Gastroesophageal sphincter (tissue), 4 donors: ENCODE data around the gene MYMX. TPM values are rescaled to one million over a fixed set of nuclear protein-coding genes. Genes with fewer than 3 reads are reported as not detected.

Experiments
- ATAC-seq: fragments of 150-250 bp; one replicate; pipeline ENCODE4 v1.9.1; 2016; ENCODE audit warnings: mild to moderate bottlenecking, moderate library complexity
- H3K27ac ChIP-seq, 4 donors: fragments of 200-600 bp; sonication (generic) in 3 of 4; 1 replicate in 3 of 4; 2 replicates in 1 of 4; pipeline ENCODE4 v1.5.1; 2016 to 2019
- H3K27me3 ChIP-seq: fragments of 200-600 bp; sonication (generic); one replicate; pipeline ENCODE4 v1.5.1; 2019
- H3K36me3 ChIP-seq, 2 donors: fragments of 200-600 bp; sonication (generic); one replicate each; pipeline ENCODE4 v1.5.1; 2019; ENCODE audit warnings: control low read depth in 1 of 2
- H3K4me1 ChIP-seq, 3 donors: fragments of 200-600 bp; sonication (generic); 1 replicate in 2 of 3; 2 replicates in 1 of 3; pipeline ENCODE4 v1.5.1; 2016 to 2019; ENCODE audit warnings: control low read depth in 2 of 3
- H3K4me3 ChIP-seq, 2 donors: fragments of 200-600 bp; sonication (generic); one replicate each; pipeline ENCODE4 v1.5.1; 2019; ENCODE audit warnings: mild to moderate bottlenecking in 1 of 2, moderate library complexity in 1 of 2
- H3K9me3 ChIP-seq, 3 donors: fragments of 200-600 bp; sonication (generic); one replicate each; pipeline ENCODE4 v1.5.1; 2017 to 2019; ENCODE audit warnings: control low read depth in 2 of 3
- EP300 ChIP-seq: sonication (generic); formaldehyde crosslinking; IDR thresholded peaks from one replicate; pipeline ENCODE4 v1.6.1; 2017; ENCODE audit warnings: antibody characterized with exemption, mild to moderate bottlenecking
- POLR2A ChIP-seq, 2 donors: fragments of 450-650 bp; IDR thresholded peaks; one replicate each; pipeline ENCODE4 v1.6.1; 2017; ENCODE audit warnings: antibody characterized with exemption in 2 of 2, mild to moderate bottlenecking in 2 of 2, moderate library complexity in 1 of 2
- POLR2AphosphoS5 ChIP-seq: sonication (generic); formaldehyde crosslinking; IDR thresholded peaks from one replicate; pipeline ENCODE4 v1.6.1; 2017; ENCODE audit warnings: antibody characterized with exemption
- WGBS, 2 donors: methylation state at CpG; one replicate each; pipeline ENCODE4 v1.1.5; 2018; ENCODE audit warnings: low coverage in 1 of 2; 5-methylcytosine and 5-hydroxymethylcytosine counted together
- total RNA-seq, 4 donors: library from RNA; depleted of rRNA; stranded (reverse); fragments of >200 nt; gene quantifications; one replicate each; pipeline ENCODE4 v1.1.0, GENCODE V29; 2016
- TF ChIP-seq, protein P1 (sequence below), 4 experiments: fragments of 200-600 bp in 2 of 4; fragments of 450-650 bp in 2 of 4; sonication (generic) in 1 of 4; IDR thresholded peaks; one replicate each; pipeline ENCODE4 v1.5.1; 2017 to 2019; ENCODE audit warnings: antibody characterized with exemption in 4 of 4, mild to moderate bottlenecking in 2 of 4, moderate library complexity in 2 of 4

The MYMX gene
- total RNA-seq, 4 donors from 2014 or later, result 1.4 TPM; not detected in 3

DNA sequence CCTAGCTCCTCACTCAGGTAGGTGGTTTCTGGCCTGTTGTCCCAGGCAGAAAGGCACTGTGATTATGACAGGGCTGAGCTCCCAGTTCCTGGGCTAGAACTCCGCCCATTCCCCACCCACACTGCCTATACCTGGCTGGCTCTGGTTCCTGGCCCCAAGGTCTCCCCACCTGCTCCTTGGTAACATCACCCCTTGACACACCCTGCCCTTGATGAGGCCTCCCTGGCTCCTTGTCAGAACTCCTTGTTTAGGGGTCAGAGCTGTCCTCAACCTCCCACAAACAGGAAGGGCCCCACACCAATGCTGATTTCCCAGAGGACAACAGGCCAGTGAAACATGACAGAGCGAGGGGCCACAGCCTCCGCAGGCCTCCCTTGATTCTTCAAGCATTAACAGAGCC, 15.5 kb upstream of the MYMX start:
- no peak overlapping the region for H3K4me3 ChIP-seq
- H3K27me3 ChIP-seq, result no peaks in the 10 kb centered on the region
- WGBS, 2 donors, result 100% methylated on average over 1 of the region's 3 CpGs; no CpG with 5 or more reads in 1 of the 2 donors
- H3K9me3 ChIP-seq, result no peaks in the 10 kb centered on the region
- no peaks in the 10 kb centered on the region for H3K4me1 ChIP-seq
- peak overlapping the region in 1 of 4 donors; percentile 9 for H3K27ac ChIP-seq
- no peak for ATAC-seq
- no peaks in the 10 kb centered on the region for H3K36me3 ChIP-seq
- TF ChIP-seq POLR2AphosphoS5 (no peak), EP300 (no peak)

- Histone ChIP-seq H3K4me1 (no peaks in the 10 kb centered on the region), H3K9me3 (no peaks in the 10 kb centered on the region), H3K27ac (peak overlapping the region in 1 of 4 donors; percentile 9), H3K27me3 (no peaks in the 10 kb centered on the region), H3K4me3 (no peak overlapping the region), H3K36me3 (no peaks in the 10 kb centered on the region)
- no peak for TF ChIP-seq POLR2A (IDR thresholded peaks at IDR 0.05)
- no peak for TF ChIP-seq EP300
- TF ChIP-seq, protein P1, sequence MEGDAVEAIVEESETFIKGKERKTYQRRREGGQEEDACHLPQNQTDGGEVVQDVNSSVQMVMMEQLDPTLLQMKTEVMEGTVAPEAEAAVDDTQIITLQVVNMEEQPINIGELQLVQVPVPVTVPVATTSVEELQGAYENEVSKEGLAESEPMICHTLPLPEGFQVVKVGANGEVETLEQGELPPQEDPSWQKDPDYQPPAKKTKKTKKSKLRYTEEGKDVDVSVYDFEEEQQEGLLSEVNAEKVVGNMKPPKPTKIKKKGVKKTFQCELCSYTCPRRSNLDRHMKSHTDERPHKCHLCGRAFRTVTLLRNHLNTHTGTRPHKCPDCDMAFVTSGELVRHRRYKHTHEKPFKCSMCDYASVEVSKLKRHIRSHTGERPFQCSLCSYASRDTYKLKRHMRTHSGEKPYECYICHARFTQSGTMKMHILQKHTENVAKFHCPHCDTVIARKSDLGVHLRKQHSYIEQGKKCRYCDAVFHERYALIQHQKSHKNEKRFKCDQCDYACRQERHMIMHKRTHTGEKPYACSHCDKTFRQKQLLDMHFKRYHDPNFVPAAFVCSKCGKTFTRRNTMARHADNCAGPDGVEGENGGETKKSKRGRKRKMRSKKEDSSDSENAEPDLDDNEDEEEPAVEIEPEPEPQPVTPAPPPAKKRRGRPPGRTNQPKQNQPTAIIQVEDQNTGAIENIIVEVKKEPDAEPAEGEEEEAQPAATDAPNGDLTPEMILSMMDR (IDR thresholded peaks at IDR 0.05), result no peak
- TF ChIP-seq POLR2AphosphoS5, result no peak
- no peak for ATAC-seq
- 71 to 88% methylated on average over 3 to 9 of the region's 11 CpGs for WGBS, 2 donors
Measured at GRCh38 chr6:44201638-44202303, 15.0 kb upstream of the MYMX start.

GRCh38 chr6:44202332-44202971, 14.3 kb upstream of the MYMX start:
- 63 to 75% methylated on average over 2 to 4 of the region's 4 CpGs for WGBS, 2 donors
- Histone ChIP-seq H3K27me3 (no peaks in the 10 kb centered on the region), H3K9me3 (no peaks in the 10 kb centered on the region), H3K36me3 (no peaks in the 10 kb centered on the region), H3K4me1 (no peaks in the 10 kb centered on the region), H3K27ac (peak overlapping the region in 2 of 4 donors; percentile 14 to 35), H3K4me3 (no peak overlapping the region)
- TF ChIP-seq POLR2AphosphoS5, result no peak
- TF ChIP-seq POLR2A (IDR thresholded peaks at IDR 0.05), result no peak
- TF ChIP-seq, protein P1 (IDR thresholded peaks at IDR 0.05), result no peak
- no peak for TF ChIP-seq EP300
- peak; percentile 43 for ATAC-seq

DNA sequence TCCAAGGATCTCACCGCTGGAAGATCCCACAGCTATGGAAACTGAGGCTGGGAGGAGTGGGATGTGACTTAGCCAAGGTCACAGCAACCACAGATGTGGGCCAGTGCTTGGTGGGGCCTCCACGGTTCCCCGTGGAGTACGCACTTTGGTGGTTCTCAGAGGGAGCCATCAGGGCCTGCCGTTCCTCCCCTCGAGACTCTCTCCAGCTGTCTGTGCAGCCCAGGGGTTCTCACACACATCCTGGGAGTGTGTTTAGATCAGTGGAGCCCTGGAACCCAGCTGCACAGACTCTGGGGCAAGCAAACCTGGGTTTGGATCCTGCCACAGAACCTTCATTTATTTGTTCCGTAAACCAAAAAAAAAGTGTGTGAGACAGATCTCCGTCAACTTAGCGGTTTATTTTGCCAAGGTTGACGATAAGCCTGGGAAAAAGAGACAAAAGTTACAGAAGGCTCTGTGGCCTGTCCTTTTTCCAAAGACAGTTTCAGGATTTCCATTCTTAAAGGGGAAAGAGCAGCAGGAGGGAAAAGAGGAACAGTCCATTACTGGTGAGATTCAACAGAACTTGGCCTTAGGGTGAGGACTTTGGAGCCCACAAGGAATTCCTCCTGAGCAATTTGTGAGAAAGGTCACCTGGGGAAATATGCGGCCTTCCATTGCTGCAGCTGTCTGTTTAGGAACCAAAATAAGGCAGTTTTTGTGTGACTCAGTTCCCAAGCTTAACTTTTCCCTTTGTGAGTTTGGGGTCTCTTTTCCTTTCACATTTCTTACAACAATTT, 13.6 kb upstream of the MYMX start:
- ATAC-seq, result no peak
- H3K27ac ChIP-seq, result peak overlapping the region in 2 of 4 donors; percentile 14 to 35
- H3K27me3 ChIP-seq, result no peaks in the 10 kb centered on the region
- no peak overlapping the region for H3K4me3 ChIP-seq
- no peaks in the 10 kb centered on the region for H3K36me3 ChIP-seq
- no peaks in the 10 kb centered on the region for H3K9me3 ChIP-seq
- H3K4me1 ChIP-seq, result no peaks in the 10 kb centered on the region
- TF ChIP-seq POLR2A (IDR thresholded peaks at IDR 0.05) (no peak), POLR2AphosphoS5 (no peak), EP300 (no peak)
- TF ChIP-seq, protein P1 (IDR thresholded peaks at IDR 0.05), result no peak
- 58 to 64% methylated on average over 5 of the region's 11 CpGs for WGBS, 2 donors

DNA sequence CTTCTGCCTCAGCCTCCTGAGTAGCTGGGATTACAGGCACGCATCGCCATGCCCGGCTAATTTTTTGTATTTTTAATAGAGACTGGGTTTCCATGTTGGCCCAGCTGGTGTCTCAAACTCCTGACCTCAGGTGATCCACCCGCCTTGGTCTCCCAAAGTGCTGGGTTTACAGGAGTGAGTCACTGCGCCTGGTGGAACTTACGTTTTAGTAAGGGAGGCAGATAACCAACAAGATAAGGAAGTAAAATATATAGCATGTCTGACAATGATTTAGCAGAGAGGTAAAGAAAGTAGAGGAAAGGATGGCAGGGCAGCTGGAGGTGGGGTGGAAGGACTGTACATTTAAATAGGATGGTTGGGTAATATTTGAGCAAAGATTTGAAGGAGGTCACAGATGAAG, 12.8 kb upstream of the MYMX start:
- Histone ChIP-seq H3K4me1 (no peaks in the 10 kb centered on the region), H3K27me3 (no peaks in the 10 kb centered on the region), H3K9me3 (no peaks in the 10 kb centered on the region), H3K27ac (no peak overlapping the region), H3K4me3 (no peak overlapping the region), H3K36me3 (no peaks in the 10 kb centered on the region)
- ATAC-seq, result no peak
- WGBS, 2 donors, result 97 to 100% methylated on average over 4 to 5 of the region's 6 CpGs
- TF ChIP-seq POLR2AphosphoS5, result no peak
- no peak for TF ChIP-seq POLR2A (IDR thresholded peaks at IDR 0.05)
- TF ChIP-seq EP300, result no peak
- TF ChIP-seq, protein P1 (IDR thresholded peaks at IDR 0.05), result no peak
